GM13976 (cell line): Measurements from ENCODE around the gene POMP.

Source experiments
- DNase-seq: peaks from one replicate; pipeline ENCODE4 v3.0.0; 2012; ENCODE audit warnings: low spot score
- CTCF ChIP-seq: IDR thresholded peaks from 2 replicates; pipeline ENCODE4 v1.5.1; 2012; ENCODE audit warnings: borderline replicate concordance, mild to moderate bottlenecking; ENCODE audit not compliant: insufficient read depth; ENCODE audit errors: extremely low read depth, missing control alignments, control extremely low read depth
- in situ Hi-C: fragments of 300-500 bp; cut with MboI; formaldehyde crosslinking; loops from one replicate; pipeline ENCODE4 v1.12.0; 2022; ENCODE audit warnings: low sequenced_read_pairs, mixed read lengths, inconsistent platforms; ENCODE audit not compliant: unreplicated experiment

POMP gene

GRCh38 chr13:28658796-28659620 lies at the start of gene POMP:
TSS of gene POMP (plus strand) at chr13:28659130. CDS start at chr13:28659185, 55 bp downstream.
- peak; percentile 94 for DNase-seq
- in situ Hi-C loops = no loop called here
- no peak for TF ChIP-seq CTCF

GRCh38 chr13:28609381-28609780 lies 49.5 kb upstream of the POMP start:
- TF ChIP-seq CTCF = no peak
- in situ Hi-C loops = no loop called here

GRCh38 chr13:28609926-28610325 lies 49.0 kb upstream of the POMP start:
- TF ChIP-seq CTCF = no peak
- no peak for DNase-seq
- in situ Hi-C loops = no loop called here

More at GRCh38 chr13:28609381-28609780, 49.5 kb upstream of the POMP start:
- DNase-seq = no peak

- no peak for DNase-seq
- in situ Hi-C loops = no loop called here
Observed at GRCh38 chr13:28610996-28611395, 47.9 kb upstream of the POMP start.

GRCh38 chr13:28611654-28612131 lies 47.2 kb upstream of the POMP start:
- no peak for DNase-seq
- TF ChIP-seq CTCF = no peak
- in situ Hi-C loops = no loop called here

More at GRCh38 chr13:28610996-28611395, 47.9 kb upstream of the POMP start:
- TF ChIP-seq CTCF = no peak

GRCh38 chr13:28613562-28613961 lies 45.4 kb upstream of the POMP start:
- no peak for TF ChIP-seq CTCF
- no peak for DNase-seq
- in situ Hi-C loops = no loop called here
